IMR-90 (cell line): ENCODE data around the gene KLHDC10.

Experiments used
- CTCF ChIP-seq: conservative IDR thresholded peaks from 2 replicates; pipeline ENCODE4 v1.5.1; 2012; ENCODE audit warnings: mild to moderate bottlenecking, low read depth, low read length, improper control_type of control experiment
- MAFK ChIP-seq: IDR thresholded peaks from 2 replicates; pipeline ENCODE4 v1.6.1; 2012; ENCODE audit warnings: low read depth, low read length, improper control_type of control experiment
- POLR2A ChIP-seq: IDR thresholded peaks from 2 replicates; pipeline ENCODE4 v1.6.1; 2012; ENCODE audit warnings: mild to moderate bottlenecking, low read depth, low read length
- RAD21 ChIP-seq: IDR thresholded peaks from 2 replicates; pipeline ENCODE4 v1.6.1; 2012; ENCODE audit warnings: low read length, improper control_type of control experiment
- TF ChIP-seq, protein P1 (sequence below): fragments of 150-350 bp; IDR thresholded peaks from 2 replicates; pipeline ENCODE4 v1.6.1; 2017; ENCODE audit warnings: mild to moderate bottlenecking, antibody characterized with exemption, low read length, low read depth

DNA sequence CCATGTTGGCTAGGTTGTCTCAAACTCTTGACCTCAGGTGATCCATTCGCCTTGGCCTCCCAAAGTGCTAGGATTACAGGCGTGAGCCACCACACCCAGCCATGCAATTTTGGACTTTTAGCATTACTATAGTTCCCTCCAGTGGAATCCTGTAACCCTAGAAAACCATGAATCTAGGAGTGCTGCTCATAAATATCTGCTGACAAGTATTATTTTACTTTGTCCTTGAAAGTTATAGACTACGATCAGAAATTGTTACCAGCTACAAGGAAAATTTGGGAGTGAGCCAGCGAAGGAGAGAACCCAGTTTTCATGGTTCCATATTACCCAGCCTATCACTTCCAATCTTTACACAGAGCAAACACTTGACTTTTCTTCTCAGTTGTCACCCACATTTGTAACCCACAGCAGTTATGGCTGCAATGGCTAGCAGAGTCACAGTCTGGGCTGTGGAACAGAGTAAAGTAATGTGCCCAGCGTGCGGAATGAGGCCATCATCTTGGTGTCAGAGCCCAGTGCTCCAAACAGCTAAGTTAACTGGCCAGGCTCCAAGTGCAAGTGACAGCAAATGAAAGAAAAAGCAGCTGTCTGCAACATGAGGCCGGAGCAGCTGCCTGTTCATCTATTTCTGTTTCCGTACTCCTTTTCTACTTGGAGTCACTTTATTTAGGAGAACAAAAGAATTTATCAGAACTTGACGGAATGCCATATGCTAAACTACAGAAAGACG lies 49.1 kb upstream of the KLHDC10 start:
- no peak for TF ChIP-seq CTCF
- TF ChIP-seq, protein P1, sequence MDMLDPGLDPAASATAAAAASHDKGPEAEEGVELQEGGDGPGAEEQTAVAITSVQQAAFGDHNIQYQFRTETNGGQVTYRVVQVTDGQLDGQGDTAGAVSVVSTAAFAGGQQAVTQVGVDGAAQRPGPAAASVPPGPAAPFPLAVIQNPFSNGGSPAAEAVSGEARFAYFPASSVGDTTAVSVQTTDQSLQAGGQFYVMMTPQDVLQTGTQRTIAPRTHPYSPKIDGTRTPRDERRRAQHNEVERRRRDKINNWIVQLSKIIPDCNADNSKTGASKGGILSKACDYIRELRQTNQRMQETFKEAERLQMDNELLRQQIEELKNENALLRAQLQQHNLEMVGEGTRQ: no peak
- no peak for TF ChIP-seq POLR2A
- no peak for TF ChIP-seq RAD21
- TF ChIP-seq MAFK: peak; percentile 37; the same call in 1 of the 2 replicates
